Germinal center (tissue), 1 donor: ENCODE results near the gene PCDH9.

Experiments used
- DNase-seq: peaks from one replicate; pipeline ENCODE4 v3.0.0; 2012; ENCODE audit warnings: mixed read lengths, low spot score

PCDH9 gene

DNA sequence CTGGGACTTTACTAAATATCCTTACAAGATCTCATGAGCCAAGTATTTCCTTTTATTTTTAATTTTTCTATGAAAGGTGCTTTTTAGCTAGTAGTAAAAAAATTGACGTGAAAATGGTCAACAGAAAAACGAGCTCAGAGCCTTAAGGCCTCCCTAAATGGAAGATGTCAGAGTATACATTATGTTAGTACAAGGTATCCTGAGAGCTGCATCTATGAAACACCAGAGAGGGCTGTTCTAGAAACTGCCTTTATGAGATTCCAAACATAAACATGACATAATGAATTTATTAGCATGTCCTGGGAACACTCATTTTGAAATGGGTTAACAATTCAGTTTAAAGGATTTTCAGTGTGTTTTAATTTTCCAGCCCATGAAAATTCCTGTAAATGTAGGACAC is 146.6 kb downstream of the PCDH9 start:
- DNase-seq: no peak

DNA sequence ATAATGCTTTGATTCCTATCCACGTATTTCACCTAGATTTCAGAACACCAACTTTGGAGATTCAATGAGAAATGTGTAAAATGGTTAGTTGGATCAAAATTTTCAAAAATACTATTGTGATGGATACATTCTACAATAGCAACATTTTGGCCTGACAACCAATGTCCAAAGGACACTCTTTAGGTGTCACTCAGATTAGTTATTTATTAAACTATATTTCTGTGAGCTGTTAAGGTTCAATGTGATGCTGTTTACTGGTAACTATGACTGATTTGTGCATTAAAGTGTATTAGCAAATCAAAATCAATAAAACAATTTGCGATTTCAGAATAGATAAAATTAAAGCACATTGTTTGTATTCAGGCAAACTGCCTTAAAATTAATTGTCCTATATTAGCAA is 149.8 kb downstream of the PCDH9 start:
- DNase-seq: no peak

DNA sequence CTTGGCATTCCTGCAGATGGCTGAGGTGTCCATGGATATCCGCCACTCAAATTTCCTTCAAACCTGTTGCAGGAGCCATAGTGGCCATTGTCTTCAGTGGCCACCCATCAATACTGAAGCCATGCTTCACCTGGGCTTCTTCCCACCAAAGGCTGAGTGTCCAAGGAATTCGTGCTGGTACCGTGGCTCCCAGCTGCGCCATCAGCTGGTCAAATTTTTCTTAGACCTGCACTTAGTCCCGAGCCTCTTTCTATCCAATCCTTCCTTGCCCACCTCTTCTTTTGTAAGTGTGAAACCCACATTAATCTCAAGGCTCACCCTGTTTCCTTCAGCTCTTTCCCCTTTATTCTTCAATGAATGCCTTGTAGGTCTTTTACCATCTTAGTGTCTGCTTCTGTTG is 152.1 kb downstream of the PCDH9 start:
- no peak for DNase-seq

DNA sequence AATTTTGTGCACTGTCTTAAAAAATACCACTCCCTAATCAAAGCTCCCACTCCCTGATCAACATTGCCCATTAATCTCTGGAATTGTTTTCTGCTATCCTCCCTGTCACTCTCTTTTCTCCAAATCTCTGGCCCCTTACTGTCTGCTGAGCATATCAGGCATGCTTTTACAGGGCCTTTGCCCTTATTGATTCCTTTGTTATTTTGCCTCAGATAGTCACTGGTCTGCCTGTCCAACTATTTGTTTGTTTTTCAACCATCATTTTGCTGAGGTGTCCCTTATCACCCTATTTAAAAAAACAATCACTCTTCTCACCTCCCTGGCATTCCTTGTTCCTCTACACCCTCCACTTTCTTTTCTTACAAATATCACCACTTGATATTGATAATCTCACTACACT is 153.0 kb downstream of the PCDH9 start:
- no peak for DNase-seq

DNA sequence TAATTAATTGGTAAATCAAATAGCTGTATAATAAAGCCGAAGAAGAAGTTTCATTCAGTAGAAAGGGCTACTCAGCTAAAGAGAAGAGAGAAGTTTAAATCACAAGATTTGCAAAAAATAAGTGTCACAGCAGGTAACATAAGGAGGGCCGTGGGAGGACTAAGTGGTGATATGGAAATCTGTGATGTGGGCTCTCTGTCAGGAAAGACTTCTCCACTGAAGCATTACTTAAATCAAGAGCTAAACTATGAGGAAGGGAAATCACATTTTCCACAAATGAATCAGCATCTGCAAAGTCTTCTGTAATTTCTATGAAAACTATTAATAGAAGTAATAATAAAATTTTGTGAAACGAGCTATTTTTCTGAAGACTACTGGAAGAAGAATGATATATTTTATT is 153.8 kb downstream of the PCDH9 start:
- no peak for DNase-seq

DNA sequence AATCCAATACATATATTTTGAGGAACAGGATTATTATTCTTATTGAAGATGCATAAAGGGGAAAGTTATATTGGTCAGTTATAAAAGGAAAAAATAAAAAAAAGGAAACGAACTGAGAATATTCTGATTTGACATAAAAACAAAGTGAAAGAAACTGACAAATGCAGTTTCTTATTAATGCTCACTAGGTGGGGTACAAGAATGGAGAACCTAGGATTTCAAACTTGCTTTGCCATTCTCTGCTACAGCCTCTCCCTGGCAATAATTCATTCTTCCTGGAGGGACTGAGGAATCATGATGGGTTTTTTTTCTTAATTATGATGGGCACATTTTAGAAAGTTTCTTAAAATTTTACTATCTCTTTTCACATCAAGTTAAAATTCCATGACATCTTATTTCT is 154.9 kb downstream of the PCDH9 start:
- DNase-seq: no peak

DNA sequence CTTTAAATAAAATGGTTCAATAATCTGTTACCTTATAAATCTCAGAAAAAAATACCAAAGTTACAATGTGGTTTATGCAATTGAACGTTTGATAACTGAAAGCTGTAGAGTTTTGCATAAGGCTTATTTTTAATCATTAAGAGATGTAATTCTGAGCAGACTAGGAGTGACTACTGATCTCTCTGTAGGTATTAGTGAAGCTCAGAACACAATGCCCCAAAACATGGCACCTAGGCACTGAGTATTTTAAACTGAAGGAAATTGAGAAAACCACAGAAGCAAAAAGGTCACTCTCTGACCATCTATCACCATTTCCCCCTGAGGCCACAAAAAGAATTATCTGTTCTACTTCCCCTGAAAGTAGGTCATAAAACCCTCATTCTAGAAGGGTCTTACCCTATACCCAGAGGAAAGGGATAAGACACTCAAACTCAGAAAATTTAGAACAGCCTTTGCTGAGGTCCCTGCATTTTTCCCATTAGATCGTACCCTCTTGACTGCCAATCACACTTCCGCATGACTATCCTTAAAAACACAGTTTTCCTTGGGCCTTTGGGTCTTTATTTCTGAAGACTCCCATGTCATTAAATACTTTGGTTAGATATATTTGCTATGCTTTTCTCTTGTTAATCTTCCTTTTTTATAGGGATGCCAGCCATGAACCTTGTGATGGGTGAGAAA is 158.1 kb downstream of the PCDH9 start:
- no peak for DNase-seq

DNA sequence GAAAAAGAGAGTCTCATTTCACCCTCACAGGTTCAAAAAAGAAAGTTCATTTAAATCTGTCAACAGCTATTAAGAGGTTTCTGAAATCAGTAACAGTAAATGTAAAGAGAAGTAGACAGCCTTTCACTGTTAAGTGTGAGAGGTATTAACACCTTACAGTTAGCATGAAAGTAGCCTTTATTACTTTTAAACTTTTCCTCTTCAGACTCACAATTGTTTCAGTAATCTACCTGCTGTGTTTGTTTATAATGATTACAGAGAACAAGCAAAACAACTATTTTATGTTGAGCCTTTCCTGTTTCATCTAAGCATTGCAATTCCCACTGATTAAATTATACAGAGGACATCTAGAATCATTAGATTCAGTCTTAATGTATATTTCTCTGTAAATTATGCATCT is 159.8 kb downstream of the PCDH9 start:
- no peak for DNase-seq

DNA sequence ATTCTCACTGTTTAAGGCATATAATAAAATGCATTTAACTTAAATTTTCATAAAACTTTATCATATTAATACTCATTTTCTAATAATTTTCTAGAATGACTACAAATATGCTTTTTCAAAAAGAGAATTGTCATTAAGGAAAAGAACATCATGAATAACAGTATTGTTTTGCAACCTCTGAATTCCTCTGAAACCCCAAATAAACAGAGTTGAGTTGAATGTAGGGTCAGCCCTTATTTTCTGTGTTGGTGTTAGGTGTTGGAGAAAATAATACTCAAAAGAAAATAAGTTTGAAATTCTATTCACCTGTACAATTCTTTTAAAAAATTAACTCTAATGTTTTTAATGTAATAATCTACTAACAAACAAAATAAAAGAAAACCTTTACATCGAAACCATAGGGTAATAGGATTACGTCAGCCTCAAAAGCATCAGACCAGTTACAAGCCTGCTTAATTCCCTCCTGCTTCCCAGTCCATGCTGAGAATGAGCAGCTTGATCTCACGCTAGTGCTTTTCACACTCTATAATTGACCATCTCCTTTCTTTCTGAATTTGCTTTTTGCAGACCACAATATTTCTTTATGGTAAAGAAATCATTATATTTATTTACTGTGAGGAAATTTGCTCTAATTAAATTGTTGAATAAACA is 160.9 kb downstream of the PCDH9 start:
- DNase-seq: no peak

DNA sequence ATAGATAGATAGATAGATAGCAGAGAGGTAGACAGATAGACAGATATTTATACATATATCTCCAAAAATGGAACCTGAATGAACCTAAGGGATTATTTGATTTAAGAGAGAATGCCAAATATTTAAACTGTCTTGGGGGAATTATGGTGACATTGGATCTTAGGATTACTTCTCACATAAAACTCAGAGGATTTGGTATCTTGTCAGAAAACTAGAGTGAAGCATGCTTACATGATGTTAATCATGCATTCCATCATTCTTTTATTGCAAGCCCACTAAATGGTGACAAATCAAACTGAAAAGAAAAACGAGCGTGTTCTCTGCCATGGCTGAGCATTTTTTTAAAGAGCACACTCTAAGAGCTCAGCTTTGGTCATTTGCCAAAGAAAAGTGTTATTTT is 165.2 kb downstream of the PCDH9 start:
- DNase-seq: no peak

DNA sequence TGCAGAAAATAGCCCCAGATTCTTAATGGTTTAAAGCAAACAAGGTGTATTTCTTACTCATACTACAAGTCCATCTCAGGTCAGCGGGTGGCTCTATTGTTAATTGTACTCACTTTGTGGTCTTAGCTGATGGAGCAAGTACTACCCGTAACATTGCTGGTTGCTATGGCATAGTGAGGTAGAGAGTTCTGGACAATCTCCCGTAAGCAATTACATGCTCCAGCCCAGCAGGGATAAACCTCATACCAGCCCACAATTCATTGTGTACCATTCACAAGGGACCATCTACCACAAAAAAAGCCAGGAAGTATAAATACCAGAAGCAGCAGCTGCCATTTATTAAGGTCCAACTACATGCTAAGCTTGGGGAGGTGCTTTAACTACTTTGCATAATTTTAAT is 167.1 kb downstream of the PCDH9 start:
- DNase-seq: no peak

DNA sequence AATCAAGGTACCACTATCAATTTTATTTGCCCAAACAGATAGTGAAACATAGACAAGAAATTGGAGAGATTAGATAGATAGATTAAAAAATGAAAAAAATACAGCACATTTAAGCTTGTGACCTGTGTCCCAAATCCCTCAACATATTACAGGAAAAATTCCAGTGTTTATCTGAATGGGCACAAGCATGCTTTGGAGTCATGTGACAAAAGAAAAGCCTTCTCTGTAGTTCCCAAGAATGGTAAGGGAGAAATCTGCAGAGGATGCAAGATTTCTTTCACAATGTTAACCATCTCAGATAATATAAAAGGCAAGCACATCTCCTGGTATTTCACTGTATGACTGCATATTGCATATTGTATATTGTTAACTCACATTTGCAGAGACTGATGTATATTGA is 168.0 kb downstream of the PCDH9 start:
- DNase-seq: no peak

DNA sequence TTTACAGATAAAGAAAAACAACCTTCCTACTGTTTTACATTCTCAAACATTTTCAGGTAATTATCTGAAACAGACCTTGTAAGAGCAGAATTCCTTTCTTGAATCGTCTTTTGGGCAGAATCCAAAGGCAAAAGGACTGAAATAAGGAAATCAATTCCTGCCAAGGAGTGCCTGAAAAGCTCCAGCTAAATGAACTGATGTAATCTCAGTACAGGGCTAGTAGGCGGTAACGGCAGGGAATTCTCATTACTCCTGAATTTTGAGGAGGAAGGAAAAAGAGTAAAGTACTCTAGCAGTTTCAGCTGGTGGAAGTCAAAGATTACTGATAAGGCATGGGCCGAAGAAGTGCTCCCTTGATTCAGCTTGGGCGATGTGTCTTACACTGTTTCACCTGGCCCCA is 168.4 kb downstream of the PCDH9 start:
- DNase-seq: no peak

DNA sequence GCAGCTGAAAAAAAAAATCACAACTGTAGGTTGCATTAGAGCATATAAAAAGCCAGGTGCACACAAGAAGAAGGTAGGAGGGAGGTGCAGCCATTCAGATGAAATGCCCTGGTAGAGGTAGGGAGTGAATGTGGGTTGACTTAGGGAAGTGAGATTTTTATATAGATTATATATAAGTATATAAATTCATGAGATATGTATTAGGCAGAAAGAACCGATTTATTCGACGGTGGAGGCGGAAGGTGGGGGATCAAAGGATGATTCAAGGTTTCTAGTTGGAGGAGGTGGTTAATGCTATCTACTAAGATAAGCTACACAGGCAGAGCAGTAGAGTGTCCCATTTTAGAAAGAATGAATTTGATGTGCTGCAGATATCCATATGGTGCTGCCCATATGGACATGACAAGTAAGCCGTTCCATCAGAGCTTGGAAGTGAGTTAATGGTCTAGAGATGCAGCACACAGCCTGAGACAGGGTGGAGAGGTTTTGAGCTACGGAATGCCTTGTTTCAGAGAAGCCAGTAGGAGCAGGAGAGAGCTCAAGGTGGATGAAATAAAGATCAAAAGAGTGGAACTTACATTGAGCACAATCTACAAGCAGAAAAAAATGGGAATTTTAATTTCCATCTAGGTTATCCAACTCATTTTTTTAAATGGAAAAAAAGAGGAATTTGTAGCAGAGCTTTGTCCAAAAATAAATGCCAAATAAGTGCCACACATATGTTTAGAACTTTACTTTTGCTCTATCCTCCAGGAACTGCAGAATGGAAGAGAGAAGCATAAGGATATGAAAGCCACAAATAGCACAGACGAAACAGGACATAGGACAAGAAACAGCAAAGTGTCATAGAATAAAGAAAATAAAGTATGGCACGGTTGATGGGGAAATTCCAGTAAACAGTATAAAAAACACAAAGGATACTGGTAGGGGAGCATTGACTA is 177.3 kb downstream of the PCDH9 start:
- no peak for DNase-seq

DNA sequence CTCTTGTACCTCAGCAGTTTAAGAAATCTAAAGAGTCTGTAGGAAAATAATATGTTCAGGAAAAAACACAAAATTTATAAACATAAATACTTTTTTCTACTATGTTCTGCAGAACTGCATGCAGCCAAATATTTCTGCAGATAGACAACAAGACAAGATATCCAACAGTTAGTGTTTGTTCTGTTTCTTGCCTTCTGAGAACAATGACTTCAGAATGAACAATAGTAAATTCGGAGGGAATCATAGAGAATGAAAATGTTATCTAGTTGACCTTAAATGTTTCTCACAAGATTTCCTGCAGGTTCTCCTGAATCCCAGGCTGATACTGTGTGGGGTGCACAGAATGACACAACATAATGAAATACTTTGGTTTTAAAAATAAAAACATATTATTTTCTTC is 180.4 kb downstream of the PCDH9 start:
- no peak for DNase-seq

DNA sequence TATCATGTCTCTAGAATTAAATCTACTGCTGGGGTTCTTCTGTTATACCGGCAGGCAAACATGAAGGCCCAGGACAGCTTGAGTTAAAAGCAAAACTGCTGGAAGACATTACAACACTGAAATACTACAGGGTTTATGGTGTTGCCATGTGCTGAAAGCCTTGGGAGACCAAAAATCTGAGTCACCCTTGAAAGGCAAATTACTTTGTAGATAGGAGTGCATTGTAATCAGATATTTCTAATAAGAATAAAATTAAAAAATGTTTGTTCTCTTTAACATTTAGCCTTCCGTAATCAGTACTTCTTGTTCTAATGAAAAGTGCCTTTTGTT is 181.3 kb downstream of the PCDH9 start:
- no peak for DNase-seq

DNA sequence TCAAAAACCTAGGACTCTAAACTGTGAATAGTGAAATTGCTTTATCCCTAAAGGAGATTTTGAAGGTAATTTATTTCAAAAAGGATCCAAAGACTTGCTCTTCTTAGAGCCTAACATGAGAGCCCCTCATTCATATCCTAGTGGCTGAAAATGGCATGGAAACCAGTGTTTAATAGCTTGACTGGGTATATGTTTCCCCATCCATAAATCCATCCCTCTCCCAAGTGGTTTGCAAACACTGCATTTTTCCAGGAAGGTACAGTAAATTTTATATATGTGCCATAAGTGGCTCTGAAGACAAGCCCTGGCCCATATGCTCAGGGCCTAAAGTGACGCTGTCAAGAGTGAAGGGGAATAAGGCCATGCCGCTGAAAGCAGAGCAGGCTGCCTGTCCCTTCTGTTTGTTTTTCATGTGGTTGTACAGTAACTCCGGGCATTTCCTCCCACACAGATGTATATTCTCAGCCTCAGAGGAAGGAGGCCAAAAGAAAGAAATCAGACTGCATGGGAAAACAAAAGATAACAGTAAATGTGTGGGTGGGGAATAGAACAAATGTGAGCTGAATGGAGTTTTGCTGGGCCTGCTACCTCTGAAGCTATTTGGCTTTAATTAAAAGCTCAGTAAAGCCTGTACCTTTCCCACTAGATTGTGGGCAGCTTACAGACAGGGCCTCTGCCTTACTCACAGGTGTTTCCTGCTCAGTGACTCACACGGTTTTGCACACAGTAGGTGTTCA is 181.9 kb downstream of the PCDH9 start:
- DNase-seq: no peak

DNA sequence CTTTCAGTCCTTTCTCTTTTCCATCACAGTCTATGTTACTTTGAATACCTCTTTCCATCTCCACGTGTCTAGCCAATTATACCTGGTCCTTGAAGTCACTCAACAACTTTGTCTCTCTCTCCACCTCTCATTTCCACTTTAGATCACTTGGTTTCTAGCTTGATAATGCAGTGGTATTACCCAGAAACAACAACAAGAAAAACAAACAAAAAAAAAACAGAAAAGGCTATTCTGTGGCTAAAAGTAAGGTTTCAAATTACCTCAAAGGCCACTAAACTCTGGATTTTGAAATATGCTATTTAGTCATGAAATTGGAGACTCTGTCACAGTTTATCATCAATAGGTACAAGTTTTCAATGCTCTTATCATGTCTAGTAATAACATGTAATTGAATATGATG is 184.8 kb downstream of the PCDH9 start:
- no peak for DNase-seq

DNA sequence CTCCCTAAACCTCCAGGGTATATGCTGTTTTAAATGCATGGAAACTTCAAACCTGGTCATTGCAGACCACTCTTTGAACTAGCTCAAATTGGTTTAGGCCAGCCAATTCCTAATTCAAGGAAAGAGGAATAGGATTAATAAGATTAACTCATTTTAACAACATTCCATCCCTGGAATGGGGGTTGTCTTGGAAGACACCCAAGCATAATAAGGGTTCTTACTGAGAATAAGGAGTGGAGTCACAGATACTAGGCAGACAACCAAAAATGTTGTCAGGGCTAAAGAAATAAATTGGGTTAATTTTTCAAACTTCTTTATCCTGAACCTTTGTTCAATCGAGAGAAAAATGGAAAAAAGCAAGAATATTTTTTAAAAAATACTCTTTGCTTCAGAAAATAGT is 186.2 kb downstream of the PCDH9 start:
- DNase-seq: no peak

DNA sequence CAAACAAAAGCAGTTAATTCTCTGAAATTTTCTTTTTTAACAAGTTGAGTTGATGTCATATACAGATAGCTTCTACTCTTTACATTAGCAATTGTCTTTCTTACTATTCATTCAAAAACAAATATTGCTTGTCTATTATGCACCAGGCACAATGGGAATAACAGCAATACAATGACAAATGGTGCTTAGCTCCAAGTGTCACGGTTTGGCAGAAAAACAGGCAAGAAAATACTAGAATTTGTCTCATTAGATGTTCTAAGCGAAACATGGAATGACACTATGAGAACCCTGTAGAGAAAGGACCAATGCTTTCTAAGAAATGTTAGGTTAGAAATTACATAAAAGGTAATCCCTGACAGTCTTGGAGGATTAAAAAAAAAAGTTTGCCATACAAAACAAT is 187.6 kb downstream of the PCDH9 start:
- no peak for DNase-seq

DNA sequence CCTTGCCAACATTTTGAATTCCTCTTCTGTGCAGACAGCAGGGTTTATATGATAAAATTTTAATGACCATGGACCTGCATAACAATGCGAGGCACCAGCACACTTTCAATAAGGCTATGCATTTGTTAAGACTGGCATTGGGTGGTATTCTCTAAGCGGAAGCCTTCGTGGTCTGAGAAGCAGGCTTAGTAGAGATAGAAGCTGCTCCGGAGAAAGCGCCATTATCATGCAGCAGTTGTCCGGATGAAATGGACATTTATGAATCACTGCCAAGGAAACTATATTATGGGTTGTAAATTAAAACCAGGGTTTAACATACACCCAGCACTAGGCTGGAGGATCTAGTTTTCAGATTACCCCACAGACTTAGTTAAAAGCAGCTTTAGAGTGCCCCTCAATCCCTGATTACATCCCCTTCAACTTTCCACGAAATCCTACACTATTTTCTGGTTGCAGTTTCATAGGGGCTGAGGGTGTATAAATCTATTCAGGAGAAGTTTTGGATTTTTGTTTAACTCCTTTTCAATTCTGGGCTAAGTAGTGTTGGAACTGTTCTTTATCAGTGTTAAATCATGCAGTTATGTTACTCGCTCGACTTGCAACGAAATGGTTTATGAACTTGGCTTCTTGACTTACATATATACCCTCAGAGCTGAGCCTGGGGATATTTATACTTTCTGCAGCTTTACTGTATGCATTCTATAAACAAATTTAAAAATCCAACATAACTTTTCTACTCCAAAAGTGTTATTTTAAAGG is 193.3 kb downstream of the PCDH9 start:
- no peak for DNase-seq

DNA sequence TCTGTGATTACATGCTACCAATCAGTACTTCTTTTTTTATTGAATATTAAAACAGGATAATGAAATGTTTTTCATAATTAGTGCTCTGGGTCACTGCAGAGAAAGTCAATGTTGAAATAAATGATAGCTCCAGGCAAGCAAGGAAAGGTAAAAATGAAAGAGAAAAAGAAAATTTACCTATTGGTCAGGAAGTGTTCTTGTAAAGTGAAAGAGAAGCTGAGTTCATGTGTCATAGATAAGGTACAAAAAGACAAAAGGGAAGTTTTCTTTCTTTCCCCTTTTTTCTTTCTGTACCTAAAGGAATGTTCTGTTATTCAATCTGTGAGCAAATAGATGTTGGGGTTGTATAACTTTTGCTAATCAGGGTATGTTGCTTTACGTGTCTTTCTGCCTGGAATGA is 197.0 kb downstream of the PCDH9 start:
- DNase-seq: no peak
